Measurements from ENCODE around the gene METTL13. TPM values are rescaled to one million over a fixed set of nuclear protein-coding genes. Genes with fewer than 3 reads are reported as not detected.

The METTL13 gene
- total RNA-seq, 2 experiments from 2014 or later: 28.3 to 35.4 TPM

- TSS peak; percentile 94 for BruUV-seq (replicated peaks)
- H3K4me2 ChIP-seq (ENCODE audit: low read length): peak overlapping the region; percentile 65
- TF ChIP-seq CTCF (conservative IDR thresholded peaks at IDR 0.05; ENCODE audit: low read length): no peak
- TF ChIP-seq EZH2phosphoT487 (IDR thresholded peaks at IDR 0.05; ENCODE audit: borderline replicate concordance, low read depth, low read length): no peak
- peaks cover 5% of the 10 kb centered on the region; the same call in 1 of the 2 replicates for H4K20me1 ChIP-seq (ENCODE audit: insufficient read depth, low read length)
- ChIA-PET CTCF (ENCODE audit: unreplicated experiment) (interaction anchor here (0.6 kb wide), 1 partner anchor 39 kb away, joined by 3 read pairs; no protein-coding TSS in a partner anchor), POLR2A (interaction anchor here (0.6 to 7.6 kb wide), 6 partner anchors 9 to 545 kb away, joined by 3 to 53 read pairs (median 3); partner anchors contain the start of gene VAMP4)
- peak overlapping the region; percentile 78 for H3K27ac ChIP-seq (ENCODE audit: low read depth, low read length, poor library complexity, severe bottlenecking)
- peaks cover 22% of the 10 kb centered on the region for H3K36me3 ChIP-seq (ENCODE audit: insufficient read depth, low read length)
- H2AFZ ChIP-seq (ENCODE audit: low read length): peak overlapping the region; percentile 74
- no peak for DNase-seq (ENCODE audit: low spot score)
- H3K4me1 ChIP-seq (ENCODE audit: insufficient read depth, low read length, poor library complexity, severe bottlenecking): peaks cover 34% of the 10 kb centered on the region
- no peaks in the 10 kb centered on the region for H3K9me2 ChIP-seq (ENCODE audit: insufficient read depth, low read length)
- no peaks in the 10 kb centered on the region for H3K9me3 ChIP-seq (ENCODE audit: low read length)
- peaks cover 38% of the 10 kb centered on the region for H3K79me2 ChIP-seq (ENCODE audit: insufficient read depth, low read depth, low read length)
- H3K4me3 ChIP-seq (ENCODE audit: low read depth, low read length, poor library complexity, severe bottlenecking): peak overlapping the region; percentile 61
- intact Hi-C loops (cut with micrococcal nuclease; ENCODE audit: unreplicated experiment): loop anchor here (1.0 to 5.0 kb wide), 4 partner anchors 39 to 752 kb away; partner anchors contain the start of gene PRRC2C
Measured at GRCh38 chr1:171780583-171781175, 781 bp upstream of the METTL13 start.

DNA sequence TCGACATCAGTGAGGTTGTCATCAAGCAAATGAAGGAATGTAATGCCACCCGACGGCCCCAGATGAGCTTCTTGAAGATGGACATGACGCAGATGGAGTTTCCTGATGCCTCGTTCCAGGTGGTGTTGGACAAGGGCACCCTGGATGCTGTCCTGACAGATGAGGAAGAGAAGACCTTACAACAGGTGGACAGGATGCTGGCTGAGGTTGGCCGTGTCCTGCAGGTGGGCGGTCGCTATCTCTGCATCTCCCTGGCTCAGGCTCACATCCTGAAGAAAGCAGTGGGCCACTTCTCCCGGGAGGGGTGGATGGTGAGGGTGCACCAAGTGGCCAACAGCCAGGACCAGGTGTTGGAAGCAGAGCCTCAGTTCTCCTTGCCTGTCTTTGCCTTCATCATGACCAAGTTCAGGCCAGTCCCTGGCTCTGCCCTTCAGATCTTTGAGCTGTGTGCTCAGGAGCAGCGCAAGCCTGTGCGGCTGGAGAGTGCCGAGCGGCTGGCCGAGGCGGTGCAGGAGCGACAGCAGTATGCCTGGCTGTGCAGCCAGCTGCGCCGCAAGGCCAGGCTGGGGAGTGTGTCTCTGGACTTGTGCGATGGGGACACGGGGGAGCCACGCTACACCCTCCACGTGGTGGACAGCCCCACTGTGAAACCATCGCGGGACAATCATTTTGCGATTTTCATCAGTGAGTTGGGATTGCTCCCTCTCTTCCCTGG lies 2.5 kb downstream of the METTL13 start:
- H3K4me1 ChIP-seq (ENCODE audit: insufficient read depth, low read length, poor library complexity, severe bottlenecking): peaks cover 34% of the 10 kb centered on the region
- H3K27ac ChIP-seq (ENCODE audit: low read depth, low read length, poor library complexity, severe bottlenecking): no peak overlapping the region
- peaks cover 55% of the 10 kb centered on the region for H3K36me3 ChIP-seq (ENCODE audit: insufficient read depth, low read length)
- intact Hi-C loops (cut with micrococcal nuclease; ENCODE audit: unreplicated experiment): loop anchor here (5.0 kb wide), 2 partner anchors 137 to 297 kb away; partner anchors contain the start of gene PRRC2C
- peak overlapping the region; percentile 40 for H3K4me3 ChIP-seq (ENCODE audit: low read depth, low read length, poor library complexity, severe bottlenecking)
- no TSS peak for BruUV-seq (replicated peaks)
- H3K79me2 ChIP-seq (ENCODE audit: insufficient read depth, low read depth, low read length): peaks cover 38% of the 10 kb centered on the region
- H3K9me2 ChIP-seq (ENCODE audit: insufficient read depth, low read length): no peaks in the 10 kb centered on the region
- H3K9me3 ChIP-seq (ENCODE audit: low read length): no peaks in the 10 kb centered on the region
- H4K20me1 ChIP-seq (ENCODE audit: insufficient read depth, low read length): peaks cover 5% of the 10 kb centered on the region; the same call in 1 of the 2 replicates
- DNase-seq (ENCODE audit: low spot score): no peak
- ChIA-PET CTCF (ENCODE audit: unreplicated experiment) (no interaction called here), POLR2A (interaction anchor here (0.8 to 7.6 kb wide), 3 partner anchors 12 to 42 kb away, joined by 3 to 53 read pairs (median 6); partner anchors contain the start of gene VAMP4)
- TF ChIP-seq CTCF (conservative IDR thresholded peaks at IDR 0.05; ENCODE audit: low read length) (no peak), EZH2phosphoT487 (IDR thresholded peaks at IDR 0.05; ENCODE audit: borderline replicate concordance, low read depth, low read length) (no peak)
- H2AFZ ChIP-seq (ENCODE audit: low read length): no peak overlapping the region
- H3K4me2 ChIP-seq (ENCODE audit: low read length): peak overlapping the region; percentile 50

Data from OCI-LY7 (cell line).